Lung (tissue), 12 donors: Measurements from ENCODE around the gene PCDHGB2. TPM values are rescaled to one million over a fixed set of nuclear protein-coding genes. Genes with fewer than 3 reads are reported as not detected.
"Not testable (repeated sequence)": the region's sequence is repeated elsewhere in the genome, so short reads cannot be mapped to it uniquely, and the experiment has no call there.

Experiments
- ATAC-seq: fragments of 200-7000 bp; cut with Tn5 transposase; one replicate; pipeline ENCODE4 v1.9.1; 2020; ENCODE audit warnings: moderate number of reproducible peaks; ENCODE audit not compliant: insufficient read depth, low FRiP score
- DNase-seq, 3 donors: peaks; one replicate each; pipeline ENCODE4 v3.0.0-alpha.2; 2013 to 2017
- H3K27ac ChIP-seq, 2 donors: one replicate each; pipeline ENCODE4 v1.5.1; 2013; ENCODE audit warnings: mild to moderate bottlenecking in 2 of 2, moderate library complexity in 2 of 2, control low read depth in 1 of 2, inconsistent platforms in 1 of 2, low read depth in 1 of 2, low read length in 1 of 2
- H3K27me3 ChIP-seq, 3 donors: one replicate each; pipeline ENCODE4 v1.5.1; 2013; ENCODE audit warnings: low read length in 2 of 3; ENCODE audit not compliant: control insufficient read depth in 3 of 3, insufficient read depth in 3 of 3
- H3K36me3 ChIP-seq, 4 donors: one replicate each; pipeline ENCODE4 v1.5.1; 2013; ENCODE audit warnings: low read length in 4 of 4, mild to moderate bottlenecking in 1 of 4, moderate library complexity in 1 of 4; ENCODE audit not compliant: control insufficient read depth in 4 of 4, insufficient read depth in 4 of 4
- H3K4me1 ChIP-seq, 5 donors: one replicate each; pipeline ENCODE4 v1.5.1; 2013; ENCODE audit warnings: low read length in 5 of 5, mild to moderate bottlenecking in 2 of 5, moderate library complexity in 1 of 5; ENCODE audit not compliant: control insufficient read depth in 5 of 5, insufficient read depth in 5 of 5
- H3K4me3 ChIP-seq: one replicate; pipeline ENCODE4 v1.5.1; 2013; ENCODE audit warnings: mild to moderate bottlenecking, control low read depth, moderate library complexity
- H3K9ac ChIP-seq, 2 donors: one replicate each; pipeline ENCODE4 v1.5.1; 2013; ENCODE audit warnings: low read length in 2 of 2, control low read depth in 1 of 2; ENCODE audit not compliant: insufficient read depth in 1 of 2
- H3K9me3 ChIP-seq, 4 donors: one replicate each; pipeline ENCODE4 v1.5.1; 2013; ENCODE audit warnings: low read length in 3 of 4, mild to moderate bottlenecking in 1 of 4, moderate library complexity in 1 of 4; ENCODE audit not compliant: control insufficient read depth in 4 of 4, insufficient read depth in 3 of 4
- CTCF ChIP-seq: IDR thresholded peaks from 2 replicates; pipeline ENCODE4 v1.5.1; 2012; ENCODE audit warnings: mild to moderate bottlenecking; ENCODE audit errors: control extremely low read depth, extremely low read depth
- WGBS, 2 donors: extraction: QIAGEN DNeasy Blood & Tissue Kit; methylation state at CpG; one replicate each; pipeline ENCODE4 v1.1.7; 2013; 5-methylcytosine and 5-hydroxymethylcytosine counted together
- polyA plus RNA-seq, 2 donors: library from polyadenylated mRNA; stranded (reverse); fragments of 200-250 nt; gene quantifications; one replicate each; pipeline ENCODE4 v1.2.1, GENCODE V29; 2013
- total RNA-seq, 2 donors: library from RNA; depleted of rRNA in 1 of 2; stranded (reverse); fragments of >200 nt in 1 of 2; gene quantifications; one replicate each; pipeline ENCODE4 v1.2.1, GENCODE V29; 2014 to 2021
- donor health status: control.
- donor health status: control.
- donor health status: Bipolar disorder and iron deficiency.
- donor health status: healthy.
- donor health status: DM: yes; HTN: yes; CAD: no.

PCDHGB2 gene
- total and polyA plus RNA-seq, 4 donors = 0.28 to 10.1 (median 2.5) TPM

GRCh38 chr5:141338538-141339306, 21.1 kb upstream of the PCDHGB2 start, which contains the start of gene PCDHGA2:
Gene PCDHGA2 (plus strand): TSS chr5:141338760.
- 8 to 11% methylated on average over 27 of the region's 27 CpGs for WGBS, 2 donors
- no peaks in the 10 kb centered on the region for H3K36me3 ChIP-seq

GRCh38 chr5:141340781-141341354, 18.9 kb upstream of the PCDHGB2 start:
- not testable (repeated sequence) for H3K4me1 ChIP-seq, ATAC-seq, DNase-seq, H3K4me3 ChIP-seq, H3K27me3 ChIP-seq, H3K9ac ChIP-seq, H3K36me3 ChIP-seq, H3K27ac ChIP-seq
- WGBS, 2 donors = 51 to 63% methylated on average over 36 to 45 of the region's 45 CpGs
- peaks cover 7 to 48% (median 27%) of the 10 kb centered on the region in 4 donors for H3K9me3 ChIP-seq

More at GRCh38 chr5:141338538-141339306, 21.1 kb upstream of the PCDHGB2 start, which contains the start of gene PCDHGA2:
- TF ChIP-seq CTCF = no peak
- Histone ChIP-seq H3K4me1 (no peaks in the 10 kb centered on the region), H3K4me3 (no peak within 1 kb of the TSS), H3K27ac (peak within 1 kb of the TSS in 1 of 2 donors; percentile 87), H3K9ac (no peak within 1 kb of the TSS), H3K27me3 (no peaks in the 10 kb centered on the region), H3K9me3 (peaks cover 5 to 33% (median 20%) of the 10 kb centered on the region in 4 donors)
- DNase-seq = peak; percentile 54 to 72 (median 71)
- no peak for ATAC-seq

GRCh38 chr5:141342773-141343172, 17.0 kb upstream of the PCDHGB2 start:
- H3K9me3 ChIP-seq = peaks cover under 1 to 55% (median 26%) of the 10 kb centered on the region in 4 donors

More at GRCh38 chr5:141342773-141343172, 17.0 kb upstream of the PCDHGB2 start:
- ATAC-seq = no peak
- H3K4me3 ChIP-seq = no peak overlapping the region
- no peak overlapping the region for H3K9ac ChIP-seq
- no peaks in the 10 kb centered on the region for H3K36me3 ChIP-seq
- no peak for TF ChIP-seq CTCF
- no peaks in the 10 kb centered on the region for H3K27me3 ChIP-seq
- no peak overlapping the region for H3K27ac ChIP-seq
- H3K4me1 ChIP-seq = no peaks in the 10 kb centered on the region
- DNase-seq = no peak
- 14 to 19% methylated on average over 1 of the region's 1 CpG for WGBS, 2 donors
